Mesodermal cell (in vitro differentiated cells): ENCODE data around the gene MSRB3.

ENCODE experiments used
- H3K27ac ChIP-seq: 2 replicates; pipeline ENCODE4 v1.7.0; 2013; ENCODE audit warnings: mild to moderate bottlenecking, low read depth, low read length, moderate library complexity; ENCODE audit not compliant: severe bottlenecking
- H3K36me3 ChIP-seq: 2 replicates; pipeline ENCODE4 v1.7.1; 2013; ENCODE audit warnings: mild to moderate bottlenecking, low read length, moderate library complexity; ENCODE audit not compliant: control insufficient read depth, insufficient read depth
- H3K4me1 ChIP-seq: one replicate; pipeline ENCODE4 v1.7.1; 2013; ENCODE audit warnings: mild to moderate bottlenecking, low read length; ENCODE audit not compliant: insufficient read depth, control insufficient read depth, poor library complexity, severe bottlenecking
- H3K4me3 ChIP-seq: 2 replicates; pipeline ENCODE4 v1.7.0; 2013; ENCODE audit warnings: low read length, control low read depth, mild to moderate bottlenecking; ENCODE audit not compliant: insufficient read depth, poor library complexity, severe bottlenecking; ENCODE audit errors: extremely low read depth
- H3K9me3 ChIP-seq: 2 replicates; pipeline ENCODE4 v1.7.1; 2013; ENCODE audit warnings: mild to moderate bottlenecking, low read length, moderate library complexity; ENCODE audit not compliant: control insufficient read depth
- WGBS, 2 experiments: methylation state at CpG; one replicate each; pipeline ENCODE4 v1.1.5; 2013; ENCODE audit warnings: missing lambda C conversion rate in 2 of 2; ENCODE audit not compliant: insufficient coverage in 2 of 2; 5-methylcytosine and 5-hydroxymethylcytosine counted together

MSRB3 gene

GRCh38 chr12:65287426-65287825, 8.9 kb downstream of the MSRB3 start:
- Histone ChIP-seq H3K9me3 (no peaks in the 10 kb centered on the region), H3K4me3 (no peak overlapping the region), H3K4me1 (peaks cover 5% of the 10 kb centered on the region), H3K36me3 (peaks cover 3% of the 10 kb centered on the region), H3K27ac (no peak overlapping the region)
- no CpG with 5 or more reads among the region's 2 CpGs for WGBS, 2 experiments

GRCh38 chr12:65292241-65292640, 13.8 kb downstream of the MSRB3 start:
- Histone ChIP-seq H3K9me3 (no peaks in the 10 kb centered on the region), H3K4me3 (no peak overlapping the region)
- WGBS, 2 experiments: 100% methylated on average over 2 of the region's 2 CpGs

GRCh38 chr12:65293735-65294134, 15.3 kb downstream of the MSRB3 start:
- 88 to 100% methylated on average over 1 of the region's 1 CpG for WGBS, 2 experiments
- no peaks in the 10 kb centered on the region for H3K36me3 ChIP-seq
- no peaks in the 10 kb centered on the region for H3K4me1 ChIP-seq

More at GRCh38 chr12:65292241-65292640, 13.8 kb downstream of the MSRB3 start:
- no peak overlapping the region for H3K27ac ChIP-seq
- no peaks in the 10 kb centered on the region for H3K4me1 ChIP-seq
- H3K36me3 ChIP-seq: no peaks in the 10 kb centered on the region

GRCh38 chr12:65294641-65295262, 16.3 kb downstream of the MSRB3 start:
- no peaks in the 10 kb centered on the region for H3K9me3 ChIP-seq
- 100% methylated on average over 3 of the region's 4 CpGs for WGBS, 2 experiments
- no peak overlapping the region for H3K4me3 ChIP-seq
- no peaks in the 10 kb centered on the region for H3K4me1 ChIP-seq
- H3K27ac ChIP-seq: no peak overlapping the region
- H3K36me3 ChIP-seq: no peaks in the 10 kb centered on the region

More at GRCh38 chr12:65293735-65294134, 15.3 kb downstream of the MSRB3 start:
- Histone ChIP-seq H3K27ac (no peak overlapping the region), H3K9me3 (no peaks in the 10 kb centered on the region), H3K4me3 (no peak overlapping the region)

GRCh38 chr12:65296508-65297265, 18.2 kb downstream of the MSRB3 start:
- H3K27ac ChIP-seq: no peak overlapping the region
- no CpG with 5 or more reads among the region's 1 CpG for WGBS, 2 experiments
- no peak overlapping the region for H3K4me3 ChIP-seq
- no peaks in the 10 kb centered on the region for H3K9me3 ChIP-seq
- H3K36me3 ChIP-seq: no peaks in the 10 kb centered on the region
- H3K4me1 ChIP-seq: no peaks in the 10 kb centered on the region

- Histone ChIP-seq H3K4me3 (no peak overlapping the region), H3K27ac (no peak overlapping the region), H3K4me1 (peaks cover 17% of the 10 kb centered on the region), H3K9me3 (no peaks in the 10 kb centered on the region), H3K36me3 (no peaks in the 10 kb centered on the region)
- 94 to 100% methylated on average over 2 of the region's 2 CpGs for WGBS, 2 experiments
Measured at GRCh38 chr12:65300097-65300496, 21.6 kb downstream of the MSRB3 start.

GRCh38 chr12:65300679-65301349, 22.3 kb downstream of the MSRB3 start:
- WGBS, 2 experiments: 100% methylated on average over 1 of the region's 3 CpGs; no CpG with 5 or more reads in 1 of the 2 experiments
- Histone ChIP-seq H3K4me1 (peaks cover 23% of the 10 kb centered on the region), H3K9me3 (no peaks in the 10 kb centered on the region), H3K36me3 (no peaks in the 10 kb centered on the region), H3K27ac (no peak overlapping the region), H3K4me3 (no peak overlapping the region)

- no peak overlapping the region for H3K4me3 ChIP-seq
- peaks cover 36% of the 10 kb centered on the region for H3K4me1 ChIP-seq
- H3K36me3 ChIP-seq: no peaks in the 10 kb centered on the region
- no peak overlapping the region for H3K27ac ChIP-seq
- no peaks in the 10 kb centered on the region for H3K9me3 ChIP-seq
- WGBS, 2 experiments: no CpG with 5 or more reads among the region's 3 CpGs
Measured at GRCh38 chr12:65302891-65303290, 24.4 kb downstream of the MSRB3 start.

GRCh38 chr12:65305346-65305950, 27.0 kb downstream of the MSRB3 start:
- Histone ChIP-seq H3K4me3 (no peak overlapping the region), H3K27ac (no peak overlapping the region), H3K36me3 (peaks cover 15% of the 10 kb centered on the region), H3K9me3 (no peaks in the 10 kb centered on the region), H3K4me1 (peaks cover 44% of the 10 kb centered on the region)
- 93% methylated on average over 2 of the region's 2 CpGs; no CpG with 5 or more reads in 1 of the 2 experiments for WGBS, 2 experiments

- WGBS, 2 experiments: 29 to 68% methylated on average over 3 to 4 of the region's 6 CpGs
- H3K27ac ChIP-seq: peak overlapping the region; percentile 95
- H3K4me1 ChIP-seq: peaks cover 44% of the 10 kb centered on the region
- peaks cover 15% of the 10 kb centered on the region for H3K36me3 ChIP-seq
- no peaks in the 10 kb centered on the region for H3K9me3 ChIP-seq
- H3K4me3 ChIP-seq: no peak overlapping the region
Measured at GRCh38 chr12:65306366-65307168, 28.1 kb downstream of the MSRB3 start.
